ENCODE data around the gene KBTBD6. TPM values are rescaled to one million over a fixed set of nuclear protein-coding genes. Genes with fewer than 3 reads are reported as not detected.

The KBTBD6 gene, protein sequence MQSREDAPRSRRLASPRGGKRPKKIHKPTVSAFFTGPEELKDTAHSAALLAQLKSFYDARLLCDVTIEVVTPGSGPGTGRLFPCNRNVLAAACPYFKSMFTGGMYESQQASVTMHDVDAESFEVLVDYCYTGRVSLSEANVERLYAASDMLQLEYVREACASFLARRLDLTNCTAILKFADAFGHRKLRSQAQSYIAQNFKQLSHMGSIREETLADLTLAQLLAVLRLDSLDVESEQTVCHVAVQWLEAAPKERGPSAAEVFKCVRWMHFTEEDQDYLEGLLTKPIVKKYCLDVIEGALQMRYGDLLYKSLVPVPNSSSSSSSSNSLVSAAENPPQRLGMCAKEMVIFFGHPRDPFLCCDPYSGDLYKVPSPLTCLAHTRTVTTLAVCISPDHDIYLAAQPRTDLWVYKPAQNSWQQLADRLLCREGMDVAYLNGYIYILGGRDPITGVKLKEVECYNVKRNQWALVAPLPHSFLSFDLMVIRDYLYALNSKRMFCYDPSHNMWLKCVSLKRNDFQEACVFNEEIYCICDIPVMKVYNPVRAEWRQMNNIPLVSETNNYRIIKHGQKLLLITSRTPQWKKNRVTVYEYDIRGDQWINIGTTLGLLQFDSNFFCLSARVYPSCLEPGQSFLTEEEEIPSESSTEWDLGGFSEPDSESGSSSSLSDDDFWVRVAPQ
- total RNA-seq, result 86.0 TPM

DNA sequence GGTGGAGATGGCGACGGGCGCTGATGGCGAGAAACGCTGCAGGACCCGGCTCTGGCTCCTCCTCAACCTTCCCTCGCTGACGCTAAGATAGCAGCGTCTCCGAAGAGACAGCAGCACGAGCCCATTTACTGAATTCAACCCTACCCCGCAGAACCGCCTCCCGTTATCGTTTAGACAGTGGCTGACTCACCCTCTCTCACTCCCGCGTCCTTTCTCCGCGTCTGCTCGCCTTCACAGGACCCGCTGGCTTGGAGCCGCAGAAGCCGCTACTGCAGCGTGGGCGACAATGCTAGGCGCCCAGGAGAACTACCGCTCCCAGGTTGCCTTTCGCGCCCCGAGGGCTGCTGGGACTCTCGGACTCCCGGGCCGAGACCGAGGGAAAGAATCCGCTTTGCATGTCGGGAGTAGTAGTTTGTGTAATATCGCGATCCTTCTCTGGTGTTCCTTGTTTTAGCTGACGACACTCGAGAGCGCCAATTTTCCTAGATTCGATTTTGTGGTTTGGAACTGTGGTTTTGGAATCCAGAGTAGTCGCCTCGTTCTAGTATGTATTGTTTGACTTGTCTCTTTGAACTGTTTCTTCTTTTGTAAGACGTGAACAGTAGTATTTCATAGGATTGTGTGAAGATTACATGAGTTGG, at the start of gene KBTBD6:
KBTBD6 (minus strand) TSS at position 291 of the 641 bp plus-strand sequence. CDS start 291 bp downstream, outside the sequence.

Small RNA genes lying within 50 kb of the gene (small RNA-seq; reads per million reads assigned to genes)
- not detected for gene MIR3168
- gene RN7SL597P, result not detected

Other genes starting within 250 kb of the KBTBD6 start
- gene ELF1, start 113.5 kb downstream of the KBTBD6 start, total RNA-seq, result 16.6 TPM
- 17.8 TPM for gene WBP4, start 71.3 kb downstream of the KBTBD6 start, total RNA-seq
- gene KBTBD7, start 61.8 kb upstream of the KBTBD6 start, total RNA-seq, result 39.9 TPM
- gene MTRF1, start 130.8 kb upstream of the KBTBD6 start, total RNA-seq, result 19.8 TPM
- gene NAA16, start 178.5 kb upstream of the KBTBD6 start, total RNA-seq, result 54.4 TPM

All from diencephalon (tissue), 1 donor.